ENCODE measurements around the gene THADA.

The THADA gene

DNA sequence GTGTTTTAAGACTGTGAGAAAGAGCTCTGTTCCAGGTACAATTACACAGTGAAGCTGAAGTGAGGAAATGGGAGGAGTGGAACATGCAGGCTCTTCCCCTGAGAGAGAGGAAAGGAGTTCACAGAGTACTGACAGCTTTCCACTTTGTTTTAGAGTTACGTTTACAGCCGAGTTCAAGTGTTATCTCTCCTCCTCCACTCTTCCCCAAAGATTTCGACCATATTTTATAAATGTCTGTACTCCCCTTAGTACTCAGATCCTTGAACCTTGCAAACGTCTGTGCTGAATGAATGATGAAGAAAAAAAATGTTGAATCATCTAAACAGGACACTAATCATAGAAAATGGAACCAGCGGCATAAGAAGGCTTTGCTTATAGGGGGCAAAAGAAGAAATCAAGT lies 121.6 kb downstream of the THADA start:
- no peak for TF ChIP-seq EZH2phosphoT487 (IDR thresholded peaks at IDR 0.05; ENCODE audit: low read depth)
- TF ChIP-seq, protein P1, sequence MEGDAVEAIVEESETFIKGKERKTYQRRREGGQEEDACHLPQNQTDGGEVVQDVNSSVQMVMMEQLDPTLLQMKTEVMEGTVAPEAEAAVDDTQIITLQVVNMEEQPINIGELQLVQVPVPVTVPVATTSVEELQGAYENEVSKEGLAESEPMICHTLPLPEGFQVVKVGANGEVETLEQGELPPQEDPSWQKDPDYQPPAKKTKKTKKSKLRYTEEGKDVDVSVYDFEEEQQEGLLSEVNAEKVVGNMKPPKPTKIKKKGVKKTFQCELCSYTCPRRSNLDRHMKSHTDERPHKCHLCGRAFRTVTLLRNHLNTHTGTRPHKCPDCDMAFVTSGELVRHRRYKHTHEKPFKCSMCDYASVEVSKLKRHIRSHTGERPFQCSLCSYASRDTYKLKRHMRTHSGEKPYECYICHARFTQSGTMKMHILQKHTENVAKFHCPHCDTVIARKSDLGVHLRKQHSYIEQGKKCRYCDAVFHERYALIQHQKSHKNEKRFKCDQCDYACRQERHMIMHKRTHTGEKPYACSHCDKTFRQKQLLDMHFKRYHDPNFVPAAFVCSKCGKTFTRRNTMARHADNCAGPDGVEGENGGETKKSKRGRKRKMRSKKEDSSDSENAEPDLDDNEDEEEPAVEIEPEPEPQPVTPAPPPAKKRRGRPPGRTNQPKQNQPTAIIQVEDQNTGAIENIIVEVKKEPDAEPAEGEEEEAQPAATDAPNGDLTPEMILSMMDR (IDR thresholded peaks at IDR 0.05; ENCODE audit: low read depth, low read length) = no peak
- Histone ChIP-seq H3K79me2 (ENCODE audit: low read length) (no peaks in the 10 kb centered on the region), H3K9ac (ENCODE audit: low read length) (no peak overlapping the region), H3K27me3 (ENCODE audit: low read depth, low read length) (no peaks in the 10 kb centered on the region), H3K4me2 (ENCODE audit: low read length) (no peak overlapping the region), H3K27ac (ENCODE audit: low read length) (no peak overlapping the region), H4K20me1 (ENCODE audit: insufficient read depth, low read length) (no peaks in the 10 kb centered on the region), H3K4me1 (ENCODE audit: low read length) (0 out of 2 replicates have a peak, but pooled peaks cover 5% of the 10 kb centered on the region), H2AFZ (ENCODE audit: low read depth, low read length) (no peak overlapping the region), H3K9me3 (ENCODE audit: insufficient read depth, low read length) (no peaks in the 10 kb centered on the region), H3K4me3 (ENCODE audit: low read length) (no peak overlapping the region), H3K36me3 (replicated peaks; ENCODE audit: low read depth, low read length) (peaks cover 6% of the 10 kb centered on the region)

DNA sequence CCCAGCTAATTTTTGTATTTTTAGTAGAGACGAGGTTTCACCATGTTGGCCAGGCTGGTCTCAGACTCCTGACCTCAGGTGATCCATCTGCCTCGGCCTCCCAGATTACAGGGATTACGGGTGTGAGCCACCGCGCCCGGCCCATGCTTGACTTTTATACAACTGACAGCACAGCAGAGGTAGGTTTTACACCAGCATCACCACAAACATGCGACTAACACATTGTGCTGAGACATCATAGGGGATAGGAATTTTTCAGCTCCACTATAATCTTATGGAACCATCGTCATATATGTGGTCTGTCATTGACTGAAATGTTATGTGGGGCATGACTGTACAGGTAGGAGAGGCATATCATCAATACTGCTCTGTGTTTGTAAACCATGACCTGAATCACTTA lies 122.1 kb downstream of the THADA start:
- TF ChIP-seq, protein P1 (IDR thresholded peaks at IDR 0.05; ENCODE audit: low read depth, low read length) = no peak
- TF ChIP-seq EZH2phosphoT487 (IDR thresholded peaks at IDR 0.05; ENCODE audit: low read depth) = no peak
- H3K4me1 ChIP-seq (ENCODE audit: low read length) = 0 out of 2 replicates have a peak, but pooled peaks cover 4% of the 10 kb centered on the region

DNA sequence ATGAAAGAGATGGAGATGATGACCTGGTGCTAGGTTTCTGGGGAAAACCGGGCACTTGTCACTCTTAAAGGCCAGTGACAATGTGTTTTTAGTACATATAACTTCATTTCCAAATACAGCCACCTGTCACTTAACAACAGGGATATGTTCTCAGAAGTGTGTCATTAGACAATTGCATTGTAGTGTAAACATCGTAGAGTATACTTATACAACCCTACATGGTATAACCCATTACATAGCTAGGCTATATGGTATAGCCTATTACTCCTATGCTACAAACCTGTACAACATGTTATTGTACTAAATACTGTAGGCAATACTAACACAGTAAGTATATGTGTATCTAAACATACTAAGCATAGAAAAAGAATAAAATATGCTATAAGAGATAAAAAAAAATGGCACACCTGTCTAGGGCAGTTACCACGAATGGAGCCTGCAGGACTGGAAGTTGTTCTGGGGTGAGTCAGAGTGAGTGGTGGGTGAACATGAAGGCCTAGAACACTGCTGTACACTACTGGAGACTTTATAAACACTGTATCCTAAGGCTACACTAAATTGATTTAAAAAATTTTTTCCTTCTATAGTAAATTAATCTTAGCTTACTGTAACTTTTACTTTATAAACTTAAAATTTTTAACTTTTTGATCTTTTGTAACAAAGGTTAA lies 123.2 kb downstream of the THADA start:
- Histone ChIP-seq H3K4me3 (ENCODE audit: low read length) (no peak overlapping the region), H3K4me2 (ENCODE audit: low read length) (no peak overlapping the region), H3K79me2 (ENCODE audit: low read length) (no peaks in the 10 kb centered on the region), H3K36me3 (replicated peaks; ENCODE audit: low read depth, low read length) (peaks cover 6% of the 10 kb centered on the region), H4K20me1 (ENCODE audit: insufficient read depth, low read length) (no peaks in the 10 kb centered on the region), H3K27me3 (ENCODE audit: low read depth, low read length) (no peaks in the 10 kb centered on the region), H3K27ac (ENCODE audit: low read length) (no peak overlapping the region), H2AFZ (ENCODE audit: low read depth, low read length) (no peak overlapping the region), H3K9ac (ENCODE audit: low read length) (no peak overlapping the region), H3K4me1 (ENCODE audit: low read length) (no peaks in the 10 kb centered on the region), H3K9me3 (ENCODE audit: insufficient read depth, low read length) (no peaks in the 10 kb centered on the region)
- TF ChIP-seq, protein P1 (IDR thresholded peaks at IDR 0.05; ENCODE audit: low read depth, low read length) = no peak
- no peak for TF ChIP-seq EZH2phosphoT487 (IDR thresholded peaks at IDR 0.05; ENCODE audit: low read depth)

More for the DNA sequence above, 122.1 kb downstream of the THADA start:
- Histone ChIP-seq H3K4me2 (ENCODE audit: low read length) (no peak overlapping the region), H4K20me1 (ENCODE audit: insufficient read depth, low read length) (no peaks in the 10 kb centered on the region), H2AFZ (ENCODE audit: low read depth, low read length) (no peak overlapping the region), H3K27me3 (ENCODE audit: low read depth, low read length) (no peaks in the 10 kb centered on the region), H3K9ac (ENCODE audit: low read length) (no peak overlapping the region), H3K9me3 (ENCODE audit: insufficient read depth, low read length) (no peaks in the 10 kb centered on the region), H3K36me3 (replicated peaks; ENCODE audit: low read depth, low read length) (peaks cover 6% of the 10 kb centered on the region), H3K4me3 (ENCODE audit: low read length) (no peak overlapping the region), H3K79me2 (ENCODE audit: low read length) (no peaks in the 10 kb centered on the region), H3K27ac (ENCODE audit: low read length) (no peak overlapping the region)

DNA sequence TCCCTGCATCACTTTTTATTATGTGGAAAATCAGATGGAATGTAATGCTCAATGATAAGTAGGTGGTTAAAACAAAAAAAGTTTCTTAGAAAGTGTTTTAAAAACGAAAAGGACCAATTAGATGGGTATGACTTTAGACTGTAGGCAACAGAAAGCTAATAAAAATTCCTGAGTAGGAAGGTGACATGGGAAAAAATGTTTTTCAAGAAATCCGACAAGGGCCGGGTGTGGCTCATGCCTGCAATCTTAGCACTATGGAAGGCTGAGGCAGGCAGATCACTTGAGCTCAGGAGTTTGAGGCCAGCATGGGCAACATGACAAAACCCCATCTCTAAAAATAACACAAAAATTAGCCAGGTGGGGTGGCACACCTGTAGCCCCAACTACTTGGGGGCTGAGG lies 126.1 kb downstream of the THADA start:
- Histone ChIP-seq H3K79me2 (ENCODE audit: low read length) (no peaks in the 10 kb centered on the region), H4K20me1 (ENCODE audit: insufficient read depth, low read length) (no peaks in the 10 kb centered on the region), H3K27ac (ENCODE audit: low read length) (no peak overlapping the region), H2AFZ (ENCODE audit: low read depth, low read length) (no peak overlapping the region), H3K9ac (ENCODE audit: low read length) (no peak overlapping the region), H3K9me3 (ENCODE audit: insufficient read depth, low read length) (no peaks in the 10 kb centered on the region), H3K4me2 (ENCODE audit: low read length) (no peak overlapping the region), H3K27me3 (ENCODE audit: low read depth, low read length) (no peaks in the 10 kb centered on the region), H3K4me1 (ENCODE audit: low read length) (no peaks in the 10 kb centered on the region), H3K36me3 (replicated peaks; ENCODE audit: low read depth, low read length) (peaks cover 6% of the 10 kb centered on the region), H3K4me3 (ENCODE audit: low read length) (no peak overlapping the region)
- TF ChIP-seq EZH2phosphoT487 (IDR thresholded peaks at IDR 0.05; ENCODE audit: low read depth) = no peak
- TF ChIP-seq, protein P1 (IDR thresholded peaks at IDR 0.05; ENCODE audit: low read depth, low read length) = no peak
